IgD-negative memory B cell (primary cell): ENCODE results near the gene KRT86. TPM values are rescaled to one million over a fixed set of nuclear protein-coding genes. Genes with fewer than 3 reads are reported as not detected.

Experiments
- H3K27ac Mint-ChIP-seq, 3 donors: one replicate each; pipeline ENCODE4 v1.8.0; 2020 to 2022; ENCODE audit warnings: mild to moderate bottlenecking in 3 of 3, mixed read lengths in 3 of 3, moderate library complexity in 1 of 3
- H3K27me3 Mint-ChIP-seq: one replicate; pipeline ENCODE4 v1.8.0; 2021; ENCODE audit warnings: mixed read lengths
- H3K36me3 Mint-ChIP-seq: one replicate; pipeline ENCODE4 v1.8.0; 2020; ENCODE audit warnings: mild to moderate bottlenecking, mixed read lengths
- H3K4me1 Mint-ChIP-seq, 3 donors: one replicate each; pipeline ENCODE4 v1.8.0; 2020 to 2022; ENCODE audit warnings: mixed read lengths in 3 of 3, mild to moderate bottlenecking in 1 of 3
- H3K4me3 Mint-ChIP-seq, 4 donors: one replicate each; pipeline ENCODE4 v1.8.0; 2020 to 2022; ENCODE audit warnings: mild to moderate bottlenecking in 4 of 4, mixed read lengths in 4 of 4, moderate library complexity in 3 of 4
- H3K9me3 Mint-ChIP-seq, 3 donors: one replicate each; pipeline ENCODE4 v1.8.0; 2020 to 2021; ENCODE audit warnings: mixed read lengths in 3 of 3, mild to moderate bottlenecking in 1 of 3
- polyA plus RNA-seq: library from polyadenylated mRNA; unstranded; fragments of 300-500 nt; fragmentation: Illumina TruSeq; gene quantifications from one replicate; pipeline ENCODE4 v1.2.3, GENCODE V29; 2021

Gene KRT86
- polyA plus RNA-seq, 1 donor from 2014 or later = not detected

GRCh38 chr12:52327830-52328500 is 53.5 kb downstream of the KRT86 start:
- Mint-ChIP-seq H3K4me1 (peaks cover 3 to 7% (median 5%) of the 10 kb centered on the region in 3 donors), H3K9me3 (no peaks in the 10 kb centered on the region), H3K4me3 (no peak overlapping the region), H3K27me3 (peaks cover 14% of the 10 kb centered on the region), H3K36me3 (peaks cover 5% of the 10 kb centered on the region), H3K27ac (no peak overlapping the region)

- Mint-ChIP-seq H3K9me3 (no peaks in the 10 kb centered on the region), H3K4me3 (no peak overlapping the region), H3K36me3 (no peaks in the 10 kb centered on the region), H3K27me3 (peaks cover 15% of the 10 kb centered on the region), H3K27ac (no peak overlapping the region), H3K4me1 (peaks cover 3 to 7% (median 5%) of the 10 kb centered on the region in 3 donors)
Observed at GRCh38 chr12:52331039-52331438, 56.6 kb downstream of the KRT86 start.

- Mint-ChIP-seq H3K4me1 (peaks cover 3 to 7% (median 5%) of the 10 kb centered on the region in 3 donors), H3K27ac (no peak overlapping the region), H3K36me3 (no peaks in the 10 kb centered on the region), H3K4me3 (no peak overlapping the region), H3K9me3 (peaks cover 0 to 4% (median 4%) of the 10 kb centered on the region in 3 donors), H3K27me3 (peaks cover 15% of the 10 kb centered on the region)
Observed at GRCh38 chr12:52331833-52332232, 57.4 kb downstream of the KRT86 start.

- Mint-ChIP-seq H3K4me3 (no peak overlapping the region), H3K27me3 (peaks cover 13% of the 10 kb centered on the region), H3K27ac (no peak overlapping the region), H3K9me3 (peaks cover 0 to 5% (median 4%) of the 10 kb centered on the region in 3 donors), H3K36me3 (no peaks in the 10 kb centered on the region), H3K4me1 (peaks cover under 1 to 4% (median 3%) of the 10 kb centered on the region in 3 donors)
Observed at GRCh38 chr12:52332381-52332780, 57.9 kb downstream of the KRT86 start.

GRCh38 chr12:52333321-52333720 is 58.9 kb downstream of the KRT86 start:
- no peaks in the 10 kb centered on the region for H3K36me3 Mint-ChIP-seq
- no peaks in the 10 kb centered on the region for H3K4me1 Mint-ChIP-seq
- H3K9me3 Mint-ChIP-seq = peaks cover 0 to 5% (median 5%) of the 10 kb centered on the region in 3 donors
- H3K27me3 Mint-ChIP-seq = peaks cover 15% of the 10 kb centered on the region
- no peak overlapping the region for H3K4me3 Mint-ChIP-seq
- no peak overlapping the region for H3K27ac Mint-ChIP-seq

GRCh38 chr12:52334185-52334584 is 59.7 kb downstream of the KRT86 start:
- peaks cover 19% of the 10 kb centered on the region for H3K27me3 Mint-ChIP-seq
- no peaks in the 10 kb centered on the region for H3K36me3 Mint-ChIP-seq
- H3K9me3 Mint-ChIP-seq = peaks cover 0 to 5% (median 5%) of the 10 kb centered on the region in 3 donors
- no peak overlapping the region for H3K4me3 Mint-ChIP-seq
- no peak overlapping the region for H3K27ac Mint-ChIP-seq
- H3K4me1 Mint-ChIP-seq = no peaks in the 10 kb centered on the region

- Mint-ChIP-seq H3K36me3 (no peaks in the 10 kb centered on the region), H3K27me3 (peaks cover 22% of the 10 kb centered on the region), H3K4me3 (no peak overlapping the region), H3K9me3 (peaks cover 0 to 5% (median 5%) of the 10 kb centered on the region in 3 donors), H3K27ac (no peak overlapping the region), H3K4me1 (no peaks in the 10 kb centered on the region)
Observed at GRCh38 chr12:52335598-52336262, 61.3 kb downstream of the KRT86 start.

GRCh38 chr12:52336641-52337040 is 62.2 kb downstream of the KRT86 start:
- Mint-ChIP-seq H3K9me3 (peaks cover 0 to 5% (median 5%) of the 10 kb centered on the region in 3 donors), H3K27ac (no peak overlapping the region), H3K4me1 (peaks cover 0 to 2% (median 0%) of the 10 kb centered on the region in 3 donors), H3K27me3 (peaks cover 22% of the 10 kb centered on the region), H3K4me3 (no peak overlapping the region), H3K36me3 (no peaks in the 10 kb centered on the region)

- Mint-ChIP-seq H3K4me3 (no peak overlapping the region), H3K9me3 (peaks cover 0 to 5% (median 5%) of the 10 kb centered on the region in 3 donors), H3K36me3 (no peaks in the 10 kb centered on the region), H3K4me1 (peaks cover 0 to 2% (median 0%) of the 10 kb centered on the region in 3 donors), H3K27ac (no peak overlapping the region), H3K27me3 (peaks cover 20% of the 10 kb centered on the region)
Observed at GRCh38 chr12:52337054-52337453, 62.6 kb downstream of the KRT86 start.

- H3K27ac Mint-ChIP-seq = no peak overlapping the region
- H3K9me3 Mint-ChIP-seq = peaks cover 0 to 5% (median 5%) of the 10 kb centered on the region in 3 donors
- no peak overlapping the region for H3K4me3 Mint-ChIP-seq
- peaks cover 0 to 2% (median 0%) of the 10 kb centered on the region in 3 donors for H3K4me1 Mint-ChIP-seq
- H3K27me3 Mint-ChIP-seq = peaks cover 16% of the 10 kb centered on the region
- no peaks in the 10 kb centered on the region for H3K36me3 Mint-ChIP-seq
Observed at GRCh38 chr12:52338241-52338960, 64.0 kb downstream of the KRT86 start.

GRCh38 chr12:52341066-52341580 is 66.7 kb downstream of the KRT86 start:
- Mint-ChIP-seq H3K9me3 (peaks cover 0 to 10% (median 5%) of the 10 kb centered on the region in 3 donors), H3K4me1 (peaks cover 0 to 2% (median 0%) of the 10 kb centered on the region in 3 donors), H3K36me3 (no peaks in the 10 kb centered on the region), H3K4me3 (no peak overlapping the region), H3K27me3 (peaks cover 15% of the 10 kb centered on the region), H3K27ac (no peak overlapping the region)

GRCh38 chr12:52342781-52343490 is 68.5 kb downstream of the KRT86 start:
- H3K36me3 Mint-ChIP-seq = no peaks in the 10 kb centered on the region
- H3K27me3 Mint-ChIP-seq = peaks cover 13% of the 10 kb centered on the region
- no peak overlapping the region for H3K27ac Mint-ChIP-seq
- H3K9me3 Mint-ChIP-seq = peaks cover 0 to 5% (median under 1%) of the 10 kb centered on the region in 3 donors
- H3K4me3 Mint-ChIP-seq = no peak overlapping the region
- peaks cover 0 to 2% (median 0%) of the 10 kb centered on the region in 3 donors for H3K4me1 Mint-ChIP-seq

- H3K9me3 Mint-ChIP-seq = peaks cover 0 to 5% (median 0%) of the 10 kb centered on the region in 3 donors
- no peak overlapping the region for H3K4me3 Mint-ChIP-seq
- H3K27me3 Mint-ChIP-seq = peaks cover 13% of the 10 kb centered on the region
- H3K36me3 Mint-ChIP-seq = no peaks in the 10 kb centered on the region
- H3K4me1 Mint-ChIP-seq = peaks cover 0 to 2% (median 0%) of the 10 kb centered on the region in 3 donors
- H3K27ac Mint-ChIP-seq = no peak overlapping the region
Observed at GRCh38 chr12:52343550-52343949, 69.1 kb downstream of the KRT86 start.

GRCh38 chr12:52344111-52344510 is 69.7 kb downstream of the KRT86 start:
- H3K36me3 Mint-ChIP-seq = no peaks in the 10 kb centered on the region
- H3K27me3 Mint-ChIP-seq = peaks cover 10% of the 10 kb centered on the region
- H3K9me3 Mint-ChIP-seq = peaks cover 0 to 5% (median 0%) of the 10 kb centered on the region in 3 donors
- H3K4me1 Mint-ChIP-seq = peaks cover 0 to 2% (median 0%) of the 10 kb centered on the region in 3 donors
- H3K27ac Mint-ChIP-seq = no peak overlapping the region
- H3K4me3 Mint-ChIP-seq = no peak overlapping the region
